H1 (cell line): ENCODE data around the gene MKX. TPM values are rescaled to one million over a fixed set of nuclear protein-coding genes. Genes with fewer than 3 reads are reported as not detected.

Source experiments
- CBX8 ChIP-seq: fragments of 300-800, 300-1000 bp; sonication (generic); IDR thresholded peaks from 2 replicates; pipeline ENCODE4 v1.7.1; 2016; ENCODE audit warnings: low read depth, low read length, borderline replicate concordance
- CTBP2 ChIP-seq: IDR thresholded peaks from 2 replicates; pipeline ENCODE4 v1.7.0; 2011; ENCODE audit warnings: borderline replicate concordance, mild to moderate bottlenecking, moderate library complexity, mixed read lengths, low read length; ENCODE audit not compliant: insufficient read depth, insufficient read length
- polyA plus RNA-seq, 7 experiments: library from polyadenylated mRNA; depleted of rRNA in 3 of 7; stranded (reverse) in 5 of 7; unstranded in 2 of 7; fragments of >200 nt in 5 of 7; fragments of 200-250 nt in 2 of 7; gene quantifications; 1 replicate in 5 of 7; 2 replicates in 1 of 7; 4 replicates in 1 of 7; pipeline versions ENCODE4 v1.2.1 to v1.2.3, GENCODE V29; 2011 to 2013; ENCODE audit warnings: missing spikeins in 2 of 7, mixed read lengths in 2 of 7
- total RNA-seq: library from RNA; stranded (reverse); fragmentation: NEBNext Ultra II Directional; extraction: Animal tissue kit (Norgen Biotek cat#: 25700); gene quantifications from 2 replicates; pipeline ENCODE4 v1.2.1, GENCODE V29; 2021

The MKX gene
- total and polyA plus RNA-seq, 2 of the 8 experiments (the other 6 are each of a cell fraction or from before 2014, with no cell fraction given), result 0.21 to 1.3 TPM

GRCh38 chr10:27730041-27730440 lies 15.6 kb downstream of the MKX start (continued):
- TF ChIP-seq CTBP2 (no peak), CBX8 (no peak)
